ENCODE measurements around the gene GABPA. TPM values are rescaled to one million over a fixed set of nuclear protein-coding genes. Genes with fewer than 3 reads are reported as not detected.

GABPA gene
- total and polyA plus RNA-seq, 7 donors = 10.8 to 32.5 (median 17.6) TPM

GRCh38 chr21:25809013-25809412 is 74.2 kb downstream of the GABPA start:
- no peak overlapping the region for H3K4me3 ChIP-seq
- peaks cover 0 to 27% (median 19%) of the 10 kb centered on the region in 4 donors for H3K4me1 ChIP-seq
- no peaks in the 10 kb centered on the region for H3K9me3 ChIP-seq
- intact Hi-C loops (cut with DNase I) = no loop called here
- H3K27ac ChIP-seq = peak overlapping the region in 2 of 4 donors; percentile 57 to 62
- H3K36me3 ChIP-seq = no peaks in the 10 kb centered on the region
- TF ChIP-seq POLR2A (IDR thresholded peaks at IDR 0.05) (no peak), EP300 (IDR thresholded peaks at IDR 0.05) (no peak), POLR2AphosphoS5 (IDR thresholded peaks at IDR 0.05) (peak in 3 of 4 donors; percentile 59 to 65 (median 61))
- no peak for DNase-seq
- no peaks in the 10 kb centered on the region for H3K27me3 ChIP-seq

DNA sequence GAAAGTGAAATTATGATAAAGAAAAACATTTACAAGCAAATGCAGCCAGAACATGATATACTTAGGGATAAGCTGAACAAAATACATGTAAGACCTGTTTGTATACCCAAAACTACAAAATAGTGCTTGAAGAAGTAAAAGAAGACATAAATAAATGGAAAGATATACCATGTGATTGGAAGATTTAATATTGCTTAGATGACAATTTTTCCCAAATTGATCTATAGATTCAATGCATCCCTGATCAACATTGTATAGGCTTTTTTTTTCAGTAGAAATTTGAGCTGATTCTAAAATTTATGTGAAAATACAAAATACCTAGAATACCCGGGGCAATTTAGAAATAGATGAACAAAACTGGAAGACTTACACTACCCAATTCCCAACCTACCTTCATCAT is 76.4 kb downstream of the GABPA start:
- no peak for DNase-seq
- Histone ChIP-seq H3K4me1 (peaks cover 0 to 27% (median 19%) of the 10 kb centered on the region in 4 donors), H3K36me3 (no peaks in the 10 kb centered on the region), H3K27me3 (no peaks in the 10 kb centered on the region), H3K27ac (no peak overlapping the region), H3K4me3 (no peak overlapping the region), H3K9me3 (no peaks in the 10 kb centered on the region)
- intact Hi-C loops (cut with DNase I) = no loop called here
- 94 to 96% methylated on average over 1 of the region's 1 CpG for WGBS, 2 donors
- TF ChIP-seq EP300 (IDR thresholded peaks at IDR 0.05) (no peak), POLR2A (IDR thresholded peaks at IDR 0.05) (no peak), POLR2AphosphoS5 (IDR thresholded peaks at IDR 0.05) (no peak)
- TF ChIP-seq, protein P1, sequence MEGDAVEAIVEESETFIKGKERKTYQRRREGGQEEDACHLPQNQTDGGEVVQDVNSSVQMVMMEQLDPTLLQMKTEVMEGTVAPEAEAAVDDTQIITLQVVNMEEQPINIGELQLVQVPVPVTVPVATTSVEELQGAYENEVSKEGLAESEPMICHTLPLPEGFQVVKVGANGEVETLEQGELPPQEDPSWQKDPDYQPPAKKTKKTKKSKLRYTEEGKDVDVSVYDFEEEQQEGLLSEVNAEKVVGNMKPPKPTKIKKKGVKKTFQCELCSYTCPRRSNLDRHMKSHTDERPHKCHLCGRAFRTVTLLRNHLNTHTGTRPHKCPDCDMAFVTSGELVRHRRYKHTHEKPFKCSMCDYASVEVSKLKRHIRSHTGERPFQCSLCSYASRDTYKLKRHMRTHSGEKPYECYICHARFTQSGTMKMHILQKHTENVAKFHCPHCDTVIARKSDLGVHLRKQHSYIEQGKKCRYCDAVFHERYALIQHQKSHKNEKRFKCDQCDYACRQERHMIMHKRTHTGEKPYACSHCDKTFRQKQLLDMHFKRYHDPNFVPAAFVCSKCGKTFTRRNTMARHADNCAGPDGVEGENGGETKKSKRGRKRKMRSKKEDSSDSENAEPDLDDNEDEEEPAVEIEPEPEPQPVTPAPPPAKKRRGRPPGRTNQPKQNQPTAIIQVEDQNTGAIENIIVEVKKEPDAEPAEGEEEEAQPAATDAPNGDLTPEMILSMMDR (IDR thresholded peaks at IDR 0.05) = no peak

DNA sequence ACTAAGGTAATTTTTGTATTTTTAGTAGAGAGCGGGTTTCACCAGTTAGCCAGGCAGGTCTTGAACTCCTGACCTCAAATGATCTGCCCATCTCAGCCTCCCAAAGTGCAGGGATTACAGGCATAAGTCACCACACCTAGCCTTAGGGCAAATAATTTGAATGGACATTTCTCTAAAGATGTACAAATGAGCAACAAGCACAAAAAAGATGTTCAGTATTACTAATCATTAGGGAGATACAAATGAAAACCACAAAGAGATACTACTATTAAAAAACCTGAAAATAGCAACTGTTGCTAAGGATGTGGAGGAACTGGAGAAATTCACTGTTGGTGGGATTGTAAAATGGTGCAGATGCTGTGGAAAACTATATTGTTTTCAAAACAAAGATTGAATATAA is 79.1 kb downstream of the GABPA start:
- Histone ChIP-seq H3K36me3 (no peaks in the 10 kb centered on the region), H3K27me3 (no peaks in the 10 kb centered on the region), H3K9me3 (no peaks in the 10 kb centered on the region), H3K27ac (no peak overlapping the region), H3K4me3 (no peak overlapping the region), H3K4me1 (peaks cover 0 to 31% (median 20%) of the 10 kb centered on the region in 4 donors)
- no peak for DNase-seq
- TF ChIP-seq POLR2AphosphoS5 (IDR thresholded peaks at IDR 0.05) (no peak), POLR2A (IDR thresholded peaks at IDR 0.05) (no peak), EP300 (IDR thresholded peaks at IDR 0.05) (no peak)
- TF ChIP-seq, protein P1 (IDR thresholded peaks at IDR 0.05) = no peak
- intact Hi-C loops (cut with DNase I) = no loop called here
- WGBS, 2 donors = 98% methylated on average over 1 of the region's 1 CpG

DNA sequence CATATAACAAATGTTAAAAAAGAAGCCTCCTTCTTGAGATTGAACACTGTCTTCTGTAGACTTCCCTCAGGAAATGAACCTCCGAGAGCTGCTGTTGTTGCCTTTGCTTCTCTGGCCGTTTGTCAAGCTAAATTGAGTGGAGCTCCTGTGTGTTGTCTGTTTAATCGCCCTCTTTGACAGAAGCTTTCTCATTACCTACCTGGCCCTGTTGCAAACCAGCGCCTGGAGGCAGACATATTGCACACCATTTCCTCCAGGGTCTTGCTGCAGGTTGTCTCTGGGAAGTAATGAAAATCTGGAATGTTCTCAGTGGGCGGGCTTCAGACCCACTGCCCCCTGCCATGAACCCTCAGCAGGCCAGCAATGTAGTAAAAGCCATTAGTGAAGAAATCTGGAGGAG is 83.3 kb downstream of the GABPA start:
- 63 to 79% methylated on average over 5 of the region's 5 CpGs for WGBS, 2 donors

GRCh38 chr21:25818551-25818950 is 83.8 kb downstream of the GABPA start:
- Histone ChIP-seq H3K9me3 (no peaks in the 10 kb centered on the region), H3K4me1 (peaks cover 0 to 16% (median 13%) of the 10 kb centered on the region in 4 donors), H3K27me3 (no peaks in the 10 kb centered on the region), H3K36me3 (no peaks in the 10 kb centered on the region), H3K27ac (peak overlapping the region in 2 of 4 donors; percentile 4 to 9), H3K4me3 (no peak overlapping the region)
- intact Hi-C loops (cut with DNase I) = no loop called here
- WGBS, 2 donors = 51 to 78% methylated on average over 1 of the region's 1 CpG
- TF ChIP-seq POLR2AphosphoS5 (IDR thresholded peaks at IDR 0.05) = no peak
- TF ChIP-seq POLR2A (IDR thresholded peaks at IDR 0.05) = no peak
- no peak for TF ChIP-seq EP300 (IDR thresholded peaks at IDR 0.05)
- TF ChIP-seq, protein P1 (IDR thresholded peaks at IDR 0.05) = no peak
- DNase-seq = no peak

More for the DNA sequence above, 83.3 kb downstream of the GABPA start:
- no peak for DNase-seq
- intact Hi-C loops (cut with DNase I) = no loop called here
- H3K36me3 ChIP-seq = no peaks in the 10 kb centered on the region
- peak overlapping the region in 2 of 4 donors; percentile 4 to 9 for H3K27ac ChIP-seq
- H3K4me1 ChIP-seq = peaks cover 0 to 16% (median 13%) of the 10 kb centered on the region in 4 donors
- no peaks in the 10 kb centered on the region for H3K27me3 ChIP-seq
- H3K9me3 ChIP-seq = no peaks in the 10 kb centered on the region
- no peak overlapping the region for H3K4me3 ChIP-seq
- TF ChIP-seq POLR2AphosphoS5 (IDR thresholded peaks at IDR 0.05) = peak in 1 of 4 donors; percentile 18
- TF ChIP-seq, protein P1 (IDR thresholded peaks at IDR 0.05) = no peak

Other genes with a start within 250 kb of the GABPA start
- gene MRPL39, start 127.5 kb upstream of the GABPA start, total RNA-seq = 10 to 100 TPM; 15.3 to 18.9 (median 17.5) TPM
- gene MRPL39, start 127.5 kb upstream of the GABPA start, polyA plus RNA-seq = 10 to 100 TPM; 24.6 to 53.6 (median 38.4) TPM
- gene JAM2, start 95.7 kb upstream of the GABPA start, total RNA-seq = 10 to 100 TPM; 13.0 to 31.6 (median 16.5) TPM
- 1 to 10 TPM in 2 of 3 donors, under 1 TPM in 1; 0.46 to 5.8 (median 1.8) TPM for gene JAM2, start 95.7 kb upstream of the GABPA start, polyA plus RNA-seq
- gene ATP5PF, start 68 bp upstream of the GABPA start, total RNA-seq = 100 to 1,000 TPM; 232 to 283 (median 239) TPM
- gene ATP5PF, start 68 bp upstream of the GABPA start, polyA plus RNA-seq = 1,000 to 10,000 TPM in 1 of 3 donors, 100 to 1,000 TPM in 2; 393 to 1,130 (median 799) TPM